SU-DHL-6 (cell line): ENCODE measurements around the gene CARMIL1.

Experiments used
- EZH2phosphoT487 ChIP-seq: fragments of 200-600 bp; sonication (generic), shearing (Covaris generic); conservative IDR thresholded peaks from 2 replicates; pipeline ENCODE4 v1.6.1; 2018; ENCODE audit warnings: mild to moderate bottlenecking, antibody characterized with exemption, low read length, moderate library complexity, mixed read lengths
- TF ChIP-seq, protein P1 (sequence below): fragments of 200-600 bp; sonication (generic); IDR thresholded peaks from one replicate; pipeline ENCODE4 v1.5.1; 2017; ENCODE audit warnings: antibody characterized with exemption, mild to moderate bottlenecking, low read length, moderate library complexity; ENCODE audit not compliant: insufficient read depth, poor library complexity, severe bottlenecking

DNA sequence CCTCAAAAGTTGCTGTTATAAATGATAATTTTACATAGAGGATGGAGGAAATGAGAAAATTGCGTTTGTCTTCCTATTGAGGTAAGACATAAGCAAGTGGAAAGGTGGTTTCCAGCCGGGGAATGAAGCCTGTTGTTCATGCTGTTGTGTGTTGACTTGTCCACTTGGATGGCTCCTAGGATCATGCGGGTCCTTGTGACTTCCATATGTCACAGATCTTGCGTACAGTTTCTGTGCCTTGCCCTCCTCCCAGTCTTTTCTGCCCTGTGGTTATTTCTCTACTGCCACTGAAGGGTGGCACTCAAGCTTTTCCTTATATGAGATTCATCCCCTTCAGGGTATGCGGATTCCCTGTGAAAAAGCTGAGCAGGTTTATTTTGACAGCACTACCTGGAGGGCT is 116.6 kb downstream of the CARMIL1 start:
- TF ChIP-seq, protein P1, sequence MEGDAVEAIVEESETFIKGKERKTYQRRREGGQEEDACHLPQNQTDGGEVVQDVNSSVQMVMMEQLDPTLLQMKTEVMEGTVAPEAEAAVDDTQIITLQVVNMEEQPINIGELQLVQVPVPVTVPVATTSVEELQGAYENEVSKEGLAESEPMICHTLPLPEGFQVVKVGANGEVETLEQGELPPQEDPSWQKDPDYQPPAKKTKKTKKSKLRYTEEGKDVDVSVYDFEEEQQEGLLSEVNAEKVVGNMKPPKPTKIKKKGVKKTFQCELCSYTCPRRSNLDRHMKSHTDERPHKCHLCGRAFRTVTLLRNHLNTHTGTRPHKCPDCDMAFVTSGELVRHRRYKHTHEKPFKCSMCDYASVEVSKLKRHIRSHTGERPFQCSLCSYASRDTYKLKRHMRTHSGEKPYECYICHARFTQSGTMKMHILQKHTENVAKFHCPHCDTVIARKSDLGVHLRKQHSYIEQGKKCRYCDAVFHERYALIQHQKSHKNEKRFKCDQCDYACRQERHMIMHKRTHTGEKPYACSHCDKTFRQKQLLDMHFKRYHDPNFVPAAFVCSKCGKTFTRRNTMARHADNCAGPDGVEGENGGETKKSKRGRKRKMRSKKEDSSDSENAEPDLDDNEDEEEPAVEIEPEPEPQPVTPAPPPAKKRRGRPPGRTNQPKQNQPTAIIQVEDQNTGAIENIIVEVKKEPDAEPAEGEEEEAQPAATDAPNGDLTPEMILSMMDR: no peak
- TF ChIP-seq EZH2phosphoT487: no peak
